ENCODE results near the gene EPHA7.

Gene EPHA7

DNA sequence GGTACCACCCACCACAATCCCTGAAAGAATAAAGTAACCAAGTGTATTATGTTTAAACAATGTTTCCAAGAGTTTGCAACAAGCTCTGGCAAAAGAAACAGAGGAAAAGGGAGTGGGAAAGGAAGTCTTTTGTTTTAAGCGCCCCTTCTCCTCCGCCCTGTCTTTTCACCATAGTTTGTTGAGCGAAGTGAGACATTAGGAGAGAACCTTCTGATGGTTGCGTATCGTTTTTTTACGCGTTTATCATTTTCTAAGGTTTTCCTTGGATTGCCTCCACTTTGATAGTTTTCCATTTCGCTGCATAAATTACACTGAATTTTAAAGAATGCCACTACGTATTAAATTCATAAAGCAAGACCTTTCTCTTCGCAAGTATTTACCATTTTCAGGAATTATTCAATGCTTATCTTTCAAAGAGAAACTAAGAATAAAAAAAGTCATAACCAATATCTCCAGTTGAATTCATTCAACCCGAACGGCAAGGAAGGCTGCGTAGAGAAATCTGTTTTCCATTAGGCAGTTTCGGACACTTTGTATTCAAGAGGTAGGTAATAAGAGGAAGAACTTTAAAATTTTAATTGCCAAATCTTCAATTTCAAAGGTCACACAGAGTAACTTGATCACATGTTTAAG lies 920 bp upstream of the EPHA7 start:
- H3K27ac ChIP-seq (ENCODE audit: extremely low read depth, low read depth, low read length) = peak overlapping the region; percentile 97
- CTCF ChIA-PET = interaction anchor here (0.6 to 1.7 kb wide), 6 partner anchors 8 to 631 kb away, joined by 3 to 5 read pairs (median 4); no protein-coding TSS in a partner anchor
- no peaks in the 10 kb centered on the region for H3K36me3 ChIP-seq (ENCODE audit: control insufficient read depth in 2 of 2, insufficient read depth in 1 of 2, low read length in 2 of 2)
- H3K9me3 ChIP-seq (ENCODE audit: control insufficient read depth, insufficient read depth, low read depth, low read length) = no peaks in the 10 kb centered on the region
- peak overlapping the region; percentile 53 for H3K4me3 ChIP-seq (ENCODE audit: low read depth, low read length)
- peaks cover 7% of the 10 kb centered on the region; the same call in 1 of the 2 replicates for H3K4me1 ChIP-seq (ENCODE audit: control insufficient read depth, insufficient read depth, low read length)
- POLR2A ChIA-PET = interaction anchor here (0.7 to 4.8 kb wide), 38 partner anchors 11 to 582 kb away, joined by 3 to 125 read pairs (median 5); no protein-coding TSS in a partner anchor
- TF ChIP-seq HOXC10 (CRISPR knock-in tag; IDR thresholded peaks at IDR 0.05) (no peak), ZNF2 (tag by site-specific recombination; IDR thresholded peaks at IDR 0.05) (no peak), ZNF157 (tag by site-specific recombination; IDR thresholded peaks at IDR 0.05) (no peak), ZNF112 (tag by site-specific recombination; IDR thresholded peaks at IDR 0.05) (no peak), PRDM1 (tag by site-specific recombination; IDR thresholded peaks at IDR 0.05) (peak; percentile 58; the same call in 1 of the 2 replicates), ZXDB (tag by site-specific recombination; IDR thresholded peaks at IDR 0.05) (no peak), ZNF335 (tag by site-specific recombination; conservative IDR thresholded peaks at IDR 0.05) (peak; percentile 60), IKZF3 (tag by site-specific recombination; IDR thresholded peaks at IDR 0.05) (peak; percentile 40; the same call in 1 of the 2 replicates), RBAK (tag by site-specific recombination; IDR thresholded peaks at IDR 0.05) (no peak), ZNF830 (tag by site-specific recombination; IDR thresholded peaks at IDR 0.05; ENCODE audit: low read depth) (no peak), ZFHX2 (tag by site-specific recombination; conservative IDR thresholded peaks at IDR 0.05) (no peak), BCL11A (tag by site-specific recombination; IDR thresholded peaks at IDR 0.05; ENCODE audit: low read depth) (no peak), ZNF19 (tag by site-specific recombination; IDR thresholded peaks at IDR 0.05; ENCODE audit: low read depth) (no peak), ZNF501 (tag by site-specific recombination; IDR thresholded peaks at IDR 0.05) (no peak), ZNF416 (tag by site-specific recombination; IDR thresholded peaks at IDR 0.05) (no peak), HOXA7 (CRISPR knock-in tag; IDR thresholded peaks at IDR 0.05; ENCODE audit: borderline replicate concordance) (no peak), ZNF132 (tag by site-specific recombination; IDR thresholded peaks at IDR 0.05; ENCODE audit: borderline replicate concordance) (no peak), ZNF843 (tag by site-specific recombination; IDR thresholded peaks at IDR 0.05) (0 out of 2 replicates have a peak, but pooled peaks have one; percentile 3), ZNF544 (tag by site-specific recombination; IDR thresholded peaks at IDR 0.05) (no peak), GFI1B (tag by site-specific recombination; IDR thresholded peaks at IDR 0.05) (no peak), ZNF366 (tag by site-specific recombination; conservative IDR thresholded peaks at IDR 0.05) (0 out of 2 replicates have a peak, but pooled peaks have one; percentile 17)
- TF ChIP-seq, protein P1, sequence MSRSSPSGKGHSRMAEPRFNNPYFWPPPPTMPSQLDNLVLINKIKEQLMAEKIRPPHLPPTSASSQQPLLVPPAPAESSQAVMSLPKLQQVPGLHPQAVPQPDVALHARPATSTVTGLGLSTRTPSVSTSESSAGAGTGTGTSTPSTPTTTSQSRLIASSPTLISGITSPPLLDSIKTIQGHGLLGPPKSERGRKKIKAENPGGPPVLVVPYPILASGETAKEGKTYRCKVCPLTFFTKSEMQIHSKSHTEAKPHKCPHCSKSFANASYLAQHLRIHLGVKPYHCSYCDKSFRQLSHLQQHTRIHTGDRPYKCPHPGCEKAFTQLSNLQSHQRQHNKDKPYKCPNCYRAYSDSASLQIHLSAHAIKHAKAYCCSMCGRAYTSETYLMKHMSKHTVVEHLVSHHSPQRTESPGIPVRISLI (tag by site-specific recombination; IDR thresholded peaks at IDR 0.05) = no peak
- TF ChIP-seq, protein P2, sequence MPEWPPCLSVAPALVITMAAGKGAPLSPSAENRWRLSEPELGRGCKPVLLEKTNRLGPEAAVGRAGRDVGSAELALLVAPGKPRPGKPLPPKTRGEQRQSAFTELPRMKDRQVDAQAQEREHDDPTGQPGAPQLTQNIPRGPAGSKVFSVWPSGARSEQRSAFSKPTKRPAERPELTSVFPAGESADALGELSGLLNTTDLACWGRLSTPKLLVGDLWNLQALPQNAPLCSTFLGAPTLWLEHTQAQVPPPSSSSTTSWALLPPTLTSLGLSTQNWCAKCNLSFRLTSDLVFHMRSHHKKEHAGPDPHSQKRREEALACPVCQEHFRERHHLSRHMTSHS (tag by site-specific recombination; IDR thresholded peaks at IDR 0.05) = no peak
- TF ChIP-seq, protein P3, sequence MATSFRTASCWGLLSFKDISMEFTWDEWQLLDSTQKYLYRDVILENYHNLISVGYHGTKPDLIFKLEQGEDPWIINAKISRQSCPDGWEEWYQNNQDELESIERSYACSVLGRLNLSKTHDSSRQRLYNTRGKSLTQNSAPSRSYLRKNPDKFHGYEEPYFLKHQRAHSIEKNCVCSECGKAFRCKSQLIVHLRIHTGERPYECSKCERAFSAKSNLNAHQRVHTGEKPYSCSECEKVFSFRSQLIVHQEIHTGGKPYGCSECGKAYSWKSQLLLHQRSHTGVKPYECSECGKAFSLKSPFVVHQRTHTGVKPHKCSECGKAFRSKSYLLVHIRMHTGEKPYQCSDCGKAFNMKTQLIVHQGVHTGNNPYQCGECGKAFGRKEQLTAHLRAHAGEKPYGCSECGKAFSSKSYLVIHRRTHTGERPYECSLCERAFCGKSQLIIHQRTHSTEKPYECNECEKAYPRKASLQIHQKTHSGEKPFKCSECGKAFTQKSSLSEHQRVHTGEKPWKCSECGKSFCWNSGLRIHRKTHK (tag by site-specific recombination; IDR thresholded peaks at IDR 0.05) = no peak
- TF ChIP-seq, protein P4, sequence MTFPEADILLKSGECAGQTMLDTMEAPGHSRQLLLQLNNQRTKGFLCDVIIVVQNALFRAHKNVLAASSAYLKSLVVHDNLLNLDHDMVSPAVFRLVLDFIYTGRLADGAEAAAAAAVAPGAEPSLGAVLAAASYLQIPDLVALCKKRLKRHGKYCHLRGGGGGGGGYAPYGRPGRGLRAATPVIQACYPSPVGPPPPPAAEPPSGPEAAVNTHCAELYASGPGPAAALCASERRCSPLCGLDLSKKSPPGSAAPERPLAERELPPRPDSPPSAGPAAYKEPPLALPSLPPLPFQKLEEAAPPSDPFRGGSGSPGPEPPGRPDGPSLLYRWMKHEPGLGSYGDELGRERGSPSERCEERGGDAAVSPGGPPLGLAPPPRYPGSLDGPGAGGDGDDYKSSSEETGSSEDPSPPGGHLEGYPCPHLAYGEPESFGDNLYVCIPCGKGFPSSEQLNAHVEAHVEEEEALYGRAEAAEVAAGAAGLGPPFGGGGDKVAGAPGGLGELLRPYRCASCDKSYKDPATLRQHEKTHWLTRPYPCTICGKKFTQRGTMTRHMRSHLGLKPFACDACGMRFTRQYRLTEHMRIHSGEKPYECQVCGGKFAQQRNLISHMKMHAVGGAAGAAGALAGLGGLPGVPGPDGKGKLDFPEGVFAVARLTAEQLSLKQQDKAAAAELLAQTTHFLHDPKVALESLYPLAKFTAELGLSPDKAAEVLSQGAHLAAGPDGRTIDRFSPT (tag by site-specific recombination; IDR thresholded peaks at IDR 0.05) = no peak
- TF ChIP-seq, protein P5, sequence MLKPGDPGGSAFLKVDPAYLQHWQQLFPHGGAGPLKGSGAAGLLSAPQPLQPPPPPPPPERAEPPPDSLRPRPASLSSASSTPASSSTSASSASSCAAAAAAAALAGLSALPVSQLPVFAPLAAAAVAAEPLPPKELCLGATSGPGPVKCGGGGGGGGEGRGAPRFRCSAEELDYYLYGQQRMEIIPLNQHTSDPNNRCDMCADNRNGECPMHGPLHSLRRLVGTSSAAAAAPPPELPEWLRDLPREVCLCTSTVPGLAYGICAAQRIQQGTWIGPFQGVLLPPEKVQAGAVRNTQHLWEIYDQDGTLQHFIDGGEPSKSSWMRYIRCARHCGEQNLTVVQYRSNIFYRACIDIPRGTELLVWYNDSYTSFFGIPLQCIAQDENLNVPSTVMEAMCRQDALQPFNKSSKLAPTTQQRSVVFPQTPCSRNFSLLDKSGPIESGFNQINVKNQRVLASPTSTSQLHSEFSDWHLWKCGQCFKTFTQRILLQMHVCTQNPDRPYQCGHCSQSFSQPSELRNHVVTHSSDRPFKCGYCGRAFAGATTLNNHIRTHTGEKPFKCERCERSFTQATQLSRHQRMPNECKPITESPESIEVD (tag by site-specific recombination; IDR thresholded peaks at IDR 0.05) = peak; percentile 78; the same call in 1 of the 2 replicates
- TF ChIP-seq, protein P6, sequence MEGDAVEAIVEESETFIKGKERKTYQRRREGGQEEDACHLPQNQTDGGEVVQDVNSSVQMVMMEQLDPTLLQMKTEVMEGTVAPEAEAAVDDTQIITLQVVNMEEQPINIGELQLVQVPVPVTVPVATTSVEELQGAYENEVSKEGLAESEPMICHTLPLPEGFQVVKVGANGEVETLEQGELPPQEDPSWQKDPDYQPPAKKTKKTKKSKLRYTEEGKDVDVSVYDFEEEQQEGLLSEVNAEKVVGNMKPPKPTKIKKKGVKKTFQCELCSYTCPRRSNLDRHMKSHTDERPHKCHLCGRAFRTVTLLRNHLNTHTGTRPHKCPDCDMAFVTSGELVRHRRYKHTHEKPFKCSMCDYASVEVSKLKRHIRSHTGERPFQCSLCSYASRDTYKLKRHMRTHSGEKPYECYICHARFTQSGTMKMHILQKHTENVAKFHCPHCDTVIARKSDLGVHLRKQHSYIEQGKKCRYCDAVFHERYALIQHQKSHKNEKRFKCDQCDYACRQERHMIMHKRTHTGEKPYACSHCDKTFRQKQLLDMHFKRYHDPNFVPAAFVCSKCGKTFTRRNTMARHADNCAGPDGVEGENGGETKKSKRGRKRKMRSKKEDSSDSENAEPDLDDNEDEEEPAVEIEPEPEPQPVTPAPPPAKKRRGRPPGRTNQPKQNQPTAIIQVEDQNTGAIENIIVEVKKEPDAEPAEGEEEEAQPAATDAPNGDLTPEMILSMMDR (tag by site-specific recombination; IDR thresholded peaks at IDR 0.05) = no peak
- TF ChIP-seq, protein P7, sequence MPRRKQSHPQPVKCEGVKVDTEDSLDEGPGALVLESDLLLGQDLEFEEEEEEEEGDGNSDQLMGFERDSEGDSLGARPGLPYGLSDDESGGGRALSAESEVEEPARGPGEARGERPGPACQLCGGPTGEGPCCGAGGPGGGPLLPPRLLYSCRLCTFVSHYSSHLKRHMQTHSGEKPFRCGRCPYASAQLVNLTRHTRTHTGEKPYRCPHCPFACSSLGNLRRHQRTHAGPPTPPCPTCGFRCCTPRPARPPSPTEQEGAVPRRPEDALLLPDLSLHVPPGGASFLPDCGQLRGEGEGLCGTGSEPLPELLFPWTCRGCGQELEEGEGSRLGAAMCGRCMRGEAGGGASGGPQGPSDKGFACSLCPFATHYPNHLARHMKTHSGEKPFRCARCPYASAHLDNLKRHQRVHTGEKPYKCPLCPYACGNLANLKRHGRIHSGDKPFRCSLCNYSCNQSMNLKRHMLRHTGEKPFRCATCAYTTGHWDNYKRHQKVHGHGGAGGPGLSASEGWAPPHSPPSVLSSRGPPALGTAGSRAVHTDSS (tag by site-specific recombination; IDR thresholded peaks at IDR 0.05) = no peak
